Parathyroid adenoma (tissue), 2 donors: ENCODE measurements around the gene LIMCH1.

Experiments
- H2AFZ ChIP-seq: fragments of 300-600 bp; sonication (generic); one replicate; pipeline ENCODE4 v1.7.0; 2017; ENCODE audit warnings: antibody characterized with exemption, mild to moderate bottlenecking
- H3K27ac ChIP-seq: fragments of 300-600 bp; sonication (generic); one replicate; pipeline ENCODE4 v1.7.0; 2017
- H3K27me3 ChIP-seq: fragments of 300-600 bp; sonication (generic); one replicate; pipeline ENCODE4 v1.7.0; 2017; ENCODE audit warnings: low read length; ENCODE audit not compliant: control insufficient read depth, insufficient read depth
- H3K36me3 ChIP-seq: fragments of 300-600 bp; sonication (generic); one replicate; pipeline ENCODE4 v1.7.0; 2017; ENCODE audit warnings: low read length; ENCODE audit not compliant: control insufficient read depth, insufficient read depth
- H3K4me1 ChIP-seq: fragments of 300-600 bp; sonication (generic); one replicate; pipeline ENCODE4 v1.7.0; 2017; ENCODE audit warnings: control low read depth
- H3K4me2 ChIP-seq: fragments of 300-600 bp; sonication (generic); one replicate; pipeline ENCODE4 v1.7.0; 2017; ENCODE audit warnings: low read length
- H3K4me3 ChIP-seq: fragments of 300-600 bp; sonication (generic); one replicate; pipeline ENCODE4 v1.7.0; 2017; ENCODE audit warnings: low read depth, low read length
- H3K79me2 ChIP-seq: fragments of 300-600 bp; sonication (generic); one replicate; pipeline ENCODE4 v1.7.0; 2017; ENCODE audit warnings: control low read depth
- H3K9ac ChIP-seq: fragments of 300-600 bp; sonication (generic); one replicate; pipeline ENCODE4 v1.7.0; 2017; ENCODE audit warnings: mild to moderate bottlenecking
- H3K9me3 ChIP-seq: fragments of 300-600 bp; sonication (generic); one replicate; pipeline ENCODE4 v1.7.0; 2017; ENCODE audit warnings: low read length; ENCODE audit not compliant: control insufficient read depth
- CTCF ChIP-seq: fragments of 300-600 bp; sonication (generic); IDR thresholded peaks from one replicate; pipeline ENCODE4 v1.7.0; 2017; ENCODE audit warnings: antibody characterized with exemption, mild to moderate bottlenecking
- donor health status: primary hyperparathyroidism.

Gene LIMCH1

GRCh38 chr4:41656106-41656505 lies 118.1 kb downstream of the LIMCH1 start:
- H3K27me3 ChIP-seq, result no peaks in the 10 kb centered on the region
- no peaks in the 10 kb centered on the region for H3K4me1 ChIP-seq
- no peak overlapping the region for H2AFZ ChIP-seq
- H3K27ac ChIP-seq, result no peak overlapping the region
- no peak overlapping the region for H3K4me3 ChIP-seq
- no peaks in the 10 kb centered on the region for H3K36me3 ChIP-seq
- no peaks in the 10 kb centered on the region for H3K79me2 ChIP-seq
- H3K9ac ChIP-seq, result no peak overlapping the region
- H3K4me2 ChIP-seq, result no peak overlapping the region
- TF ChIP-seq CTCF, result no peak
- no peaks in the 10 kb centered on the region for H3K9me3 ChIP-seq

- TF ChIP-seq CTCF, result no peak
- H2AFZ ChIP-seq, result no peak overlapping the region
- no peaks in the 10 kb centered on the region for H3K36me3 ChIP-seq
- no peak overlapping the region for H3K4me3 ChIP-seq
- H3K27ac ChIP-seq, result no peak overlapping the region
- H3K79me2 ChIP-seq, result no peaks in the 10 kb centered on the region
- H3K9ac ChIP-seq, result no peak overlapping the region
- H3K4me2 ChIP-seq, result no peak overlapping the region
- no peaks in the 10 kb centered on the region for H3K27me3 ChIP-seq
- no peaks in the 10 kb centered on the region for H3K9me3 ChIP-seq
- H3K4me1 ChIP-seq, result no peaks in the 10 kb centered on the region
Measured at GRCh38 chr4:41656572-41657520, 118.9 kb downstream of the LIMCH1 start.

- H3K4me2 ChIP-seq, result no peak overlapping the region
- no peaks in the 10 kb centered on the region for H3K27me3 ChIP-seq
- H3K36me3 ChIP-seq, result no peaks in the 10 kb centered on the region
- H2AFZ ChIP-seq, result no peak overlapping the region
- H3K4me3 ChIP-seq, result no peak overlapping the region
- peak overlapping the region; percentile 11 for H3K27ac ChIP-seq
- no peaks in the 10 kb centered on the region for H3K79me2 ChIP-seq
- no peaks in the 10 kb centered on the region for H3K9me3 ChIP-seq
- no peak overlapping the region for H3K9ac ChIP-seq
- H3K4me1 ChIP-seq, result no peaks in the 10 kb centered on the region
- TF ChIP-seq CTCF, result no peak
Measured at GRCh38 chr4:41657561-41657960, 119.6 kb downstream of the LIMCH1 start.

- Histone ChIP-seq H3K27ac (peak overlapping the region; percentile 11), H3K4me3 (no peak overlapping the region), H3K36me3 (no peaks in the 10 kb centered on the region), H3K4me2 (peak overlapping the region; percentile 3), H2AFZ (no peak overlapping the region), H3K9ac (no peak overlapping the region), H3K9me3 (no peaks in the 10 kb centered on the region), H3K27me3 (no peaks in the 10 kb centered on the region), H3K79me2 (no peaks in the 10 kb centered on the region), H3K4me1 (no peaks in the 10 kb centered on the region)
- TF ChIP-seq CTCF, result no peak
Measured at GRCh38 chr4:41658163-41658562, 120.2 kb downstream of the LIMCH1 start.

GRCh38 chr4:41660352-41660751 lies 122.4 kb downstream of the LIMCH1 start:
- no peak overlapping the region for H2AFZ ChIP-seq
- H3K4me1 ChIP-seq, result no peaks in the 10 kb centered on the region
- no peak overlapping the region for H3K4me2 ChIP-seq
- H3K9ac ChIP-seq, result no peak overlapping the region
- no peaks in the 10 kb centered on the region for H3K79me2 ChIP-seq
- no peak overlapping the region for H3K27ac ChIP-seq
- H3K9me3 ChIP-seq, result no peaks in the 10 kb centered on the region
- no peak overlapping the region for H3K4me3 ChIP-seq
- H3K27me3 ChIP-seq, result no peaks in the 10 kb centered on the region
- H3K36me3 ChIP-seq, result no peaks in the 10 kb centered on the region
- TF ChIP-seq CTCF, result no peak
